GM18951 (cell line): ENCODE data around the gene RASA2.

ENCODE experiments used
- POLR2A ChIP-seq: IDR thresholded peaks from 4 replicates; pipeline ENCODE4 v1.6.1; 2011; ENCODE audit warnings: mild to moderate bottlenecking; ENCODE audit not compliant: insufficient read length, insufficient read depth; ENCODE audit errors: extremely low read depth
- in situ Hi-C: fragments of 300-500 bp; cut with MboI; formaldehyde crosslinking; loops from one replicate; pipeline ENCODE4 v1.12.0; 2022; ENCODE audit warnings: low sequenced_read_pairs, mixed read lengths, inconsistent platforms; ENCODE audit not compliant: unreplicated experiment

Gene RASA2, protein sequence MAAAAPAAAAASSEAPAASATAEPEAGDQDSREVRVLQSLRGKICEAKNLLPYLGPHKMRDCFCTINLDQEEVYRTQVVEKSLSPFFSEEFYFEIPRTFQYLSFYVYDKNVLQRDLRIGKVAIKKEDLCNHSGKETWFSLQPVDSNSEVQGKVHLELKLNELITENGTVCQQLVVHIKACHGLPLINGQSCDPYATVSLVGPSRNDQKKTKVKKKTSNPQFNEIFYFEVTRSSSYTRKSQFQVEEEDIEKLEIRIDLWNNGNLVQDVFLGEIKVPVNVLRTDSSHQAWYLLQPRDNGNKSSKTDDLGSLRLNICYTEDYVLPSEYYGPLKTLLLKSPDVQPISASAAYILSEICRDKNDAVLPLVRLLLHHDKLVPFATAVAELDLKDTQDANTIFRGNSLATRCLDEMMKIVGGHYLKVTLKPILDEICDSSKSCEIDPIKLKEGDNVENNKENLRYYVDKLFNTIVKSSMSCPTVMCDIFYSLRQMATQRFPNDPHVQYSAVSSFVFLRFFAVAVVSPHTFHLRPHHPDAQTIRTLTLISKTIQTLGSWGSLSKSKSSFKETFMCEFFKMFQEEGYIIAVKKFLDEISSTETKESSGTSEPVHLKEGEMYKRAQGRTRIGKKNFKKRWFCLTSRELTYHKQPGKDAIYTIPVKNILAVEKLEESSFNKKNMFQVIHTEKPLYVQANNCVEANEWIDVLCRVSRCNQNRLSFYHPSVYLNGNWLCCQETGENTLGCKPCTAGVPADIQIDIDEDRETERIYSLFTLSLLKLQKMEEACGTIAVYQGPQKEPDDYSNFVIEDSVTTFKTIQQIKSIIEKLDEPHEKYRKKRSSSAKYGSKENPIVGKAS

DNA sequence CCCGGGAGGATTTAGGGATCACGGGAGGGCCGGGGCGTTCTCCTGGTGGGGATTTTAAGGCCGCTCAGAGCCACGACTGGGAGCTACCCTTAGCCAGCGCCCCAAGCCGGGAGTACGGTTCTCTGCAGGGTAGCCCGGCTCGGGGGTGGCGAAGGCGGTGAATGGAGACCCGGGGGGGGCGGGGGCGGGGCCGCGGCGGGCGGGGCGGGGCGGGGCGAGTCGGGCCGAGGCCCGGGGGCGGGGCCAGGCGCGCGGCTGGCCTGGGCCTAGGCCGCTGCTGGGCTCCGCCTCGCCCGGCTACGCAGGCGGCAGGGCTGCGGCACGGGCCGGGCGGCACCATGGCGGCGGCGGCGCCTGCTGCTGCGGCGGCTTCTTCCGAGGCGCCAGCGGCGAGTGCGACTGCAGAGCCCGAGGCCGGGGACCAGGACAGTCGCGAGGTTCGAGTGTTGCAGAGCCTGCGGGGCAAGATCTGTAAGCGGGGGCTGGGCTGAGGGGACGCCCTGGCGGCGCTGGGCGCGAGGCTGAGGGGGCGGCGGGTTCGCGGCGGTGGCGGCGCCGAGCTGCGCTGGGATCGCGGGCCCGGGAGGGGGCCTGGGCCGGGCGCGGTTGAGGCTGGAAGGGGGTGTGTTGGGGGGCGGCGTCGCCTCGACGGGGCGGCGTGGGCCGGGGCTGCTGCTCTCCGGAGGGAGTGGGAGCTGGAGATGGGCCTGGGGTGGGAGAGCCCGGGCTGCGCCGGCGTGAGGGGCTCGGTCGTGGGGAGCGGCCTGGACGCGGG, at the start of gene RASA2:
TSS of gene RASA2 (plus strand) at position 282 of the 775 bp plus-strand sequence. CDS start at position 339, 57 bp downstream.
- peak; percentile 89 for TF ChIP-seq POLR2A
- in situ Hi-C loops, result no loop called here

DNA sequence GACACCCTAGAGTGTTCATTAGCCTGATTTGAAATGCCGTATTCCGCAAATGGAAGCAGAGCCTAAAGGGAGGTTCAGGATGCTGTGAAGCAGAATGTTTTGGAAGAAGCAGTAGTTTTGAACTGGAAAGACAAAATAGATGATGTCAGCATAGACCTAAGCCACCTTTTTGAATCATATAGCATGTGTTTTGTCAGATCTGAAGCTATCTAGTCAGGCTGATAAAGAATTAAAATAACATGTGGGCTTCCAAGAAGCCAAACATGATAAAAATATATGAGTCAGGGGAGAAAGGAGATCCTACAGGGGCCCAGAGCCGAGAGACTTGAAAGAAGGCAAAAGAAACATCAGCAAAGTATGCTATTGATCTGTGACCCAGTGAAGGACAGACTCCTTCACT, 47.2 kb upstream of the RASA2 start:
- no peak for TF ChIP-seq POLR2A
- in situ Hi-C loops, result no loop called here

DNA sequence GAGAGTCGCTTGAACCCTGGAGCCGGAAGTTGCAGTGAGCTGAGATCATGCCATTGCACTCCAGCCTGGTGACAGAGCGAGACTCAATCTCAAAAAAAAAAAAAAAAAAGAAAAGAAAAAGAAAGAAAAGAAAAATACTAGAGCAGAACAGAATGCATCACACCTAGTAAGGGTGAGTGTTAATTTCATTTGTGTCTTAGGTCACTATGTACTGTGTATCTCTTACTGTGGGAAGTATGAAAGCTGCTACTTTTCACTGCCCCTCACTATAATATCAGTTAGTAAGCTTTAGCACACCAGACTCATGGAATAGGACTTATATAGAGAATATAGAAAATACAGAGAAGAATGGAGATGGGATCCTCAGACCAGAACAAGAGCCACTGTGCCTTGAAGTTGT, 45.9 kb upstream of the RASA2 start:
- TF ChIP-seq POLR2A, result no peak
- in situ Hi-C loops, result loop anchor here (5.0 kb wide), 1 partner anchor 74 kb away; the partner anchor contains the start of gene ZBTB38

DNA sequence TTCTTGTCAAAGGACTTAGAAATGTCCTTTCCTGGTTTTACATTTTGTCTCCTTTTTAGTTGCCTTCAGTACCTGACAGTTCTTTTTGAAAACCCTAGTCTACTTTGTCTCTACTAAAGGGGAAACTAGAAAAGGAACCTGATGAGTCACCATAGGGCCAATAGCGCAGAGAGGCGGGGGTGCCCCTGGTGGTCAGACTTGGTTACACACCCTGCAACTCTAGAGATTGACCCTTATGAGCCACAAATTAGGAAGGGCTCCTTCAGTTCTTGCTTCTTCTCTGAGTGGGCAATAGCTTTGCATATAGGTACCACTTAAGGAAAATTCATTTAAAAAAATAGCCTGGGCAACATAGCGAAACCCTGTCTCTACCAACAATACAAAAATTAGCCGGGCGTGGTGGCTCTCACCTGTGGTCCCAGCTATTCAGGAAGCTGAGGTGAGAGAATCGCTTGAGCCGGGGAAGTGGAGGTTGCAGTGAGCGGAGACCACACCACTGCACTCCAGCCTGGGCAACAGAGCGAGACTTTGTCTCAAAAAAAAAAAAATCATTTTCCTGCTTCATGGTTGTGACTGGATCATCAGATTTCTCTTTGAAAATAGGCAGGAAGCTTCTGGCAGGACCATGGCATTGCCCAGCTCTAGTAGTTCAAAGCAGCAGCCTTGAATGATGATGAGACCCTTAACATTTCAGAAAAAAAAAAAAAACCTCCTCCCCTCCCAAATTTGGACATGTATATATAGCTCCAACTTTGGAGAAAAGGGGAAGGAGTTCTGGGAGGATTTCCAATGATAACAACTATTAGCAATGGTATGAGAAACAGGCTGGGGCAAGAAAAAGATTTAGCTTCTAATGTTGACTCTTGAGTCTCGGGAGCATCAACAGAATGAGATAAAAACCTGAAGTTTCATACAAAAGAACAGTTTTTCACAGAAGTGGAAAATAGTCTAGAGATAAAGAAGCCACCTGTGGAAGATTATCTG, 45.2 kb upstream of the RASA2 start:
- in situ Hi-C loops, result loop anchor here (5.0 kb wide), 1 partner anchor 74 kb away; the partner anchor contains the start of gene ZBTB38
- TF ChIP-seq POLR2A, result no peak

DNA sequence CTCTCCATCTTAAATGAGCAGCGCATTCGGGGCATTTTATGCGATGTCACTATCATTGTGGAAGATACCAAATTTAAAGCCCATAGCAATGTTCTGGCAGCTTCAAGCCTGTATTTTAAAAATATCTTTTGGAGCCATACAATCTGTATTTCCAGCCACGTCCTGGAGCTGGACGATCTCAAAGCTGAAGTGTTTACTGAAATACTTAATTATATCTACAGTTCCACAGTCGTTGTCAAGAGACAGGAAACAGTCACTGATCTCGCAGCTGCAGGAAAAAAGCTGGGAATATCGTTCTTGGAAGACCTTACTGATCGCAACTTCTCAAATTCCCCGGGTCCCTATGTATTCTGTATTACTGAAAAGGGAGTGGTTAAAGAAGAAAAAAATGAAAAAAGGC, 44.4 kb upstream of the RASA2 start:
- in situ Hi-C loops, result loop anchor here (5.0 kb wide), 1 partner anchor 75 kb away; the partner anchor contains the start of gene ZBTB38
- TF ChIP-seq POLR2A, result no peak

DNA sequence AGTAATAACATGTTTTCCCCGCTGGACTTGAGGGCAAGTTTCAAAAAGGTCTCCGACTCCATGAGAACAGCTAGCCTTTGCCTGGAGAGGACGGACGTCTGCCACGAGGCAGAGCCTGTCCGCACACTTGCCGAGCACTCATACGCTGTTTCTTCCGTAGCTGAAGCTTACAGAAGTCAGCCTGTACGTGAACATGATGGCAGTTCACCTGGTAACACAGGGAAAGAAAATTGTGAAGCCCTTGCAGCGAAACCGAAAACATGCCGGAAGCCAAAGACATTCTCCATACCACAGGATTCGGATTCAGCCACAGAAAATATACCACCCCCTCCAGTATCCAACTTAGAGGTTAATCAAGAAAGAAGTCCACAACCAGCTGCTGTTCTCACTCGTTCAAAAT, 43.9 kb upstream of the RASA2 start:
- TF ChIP-seq POLR2A, result no peak
- in situ Hi-C loops, result loop anchor here (5.0 kb wide), 1 partner anchor 76 kb away; the partner anchor contains the start of gene ZBTB38

DNA sequence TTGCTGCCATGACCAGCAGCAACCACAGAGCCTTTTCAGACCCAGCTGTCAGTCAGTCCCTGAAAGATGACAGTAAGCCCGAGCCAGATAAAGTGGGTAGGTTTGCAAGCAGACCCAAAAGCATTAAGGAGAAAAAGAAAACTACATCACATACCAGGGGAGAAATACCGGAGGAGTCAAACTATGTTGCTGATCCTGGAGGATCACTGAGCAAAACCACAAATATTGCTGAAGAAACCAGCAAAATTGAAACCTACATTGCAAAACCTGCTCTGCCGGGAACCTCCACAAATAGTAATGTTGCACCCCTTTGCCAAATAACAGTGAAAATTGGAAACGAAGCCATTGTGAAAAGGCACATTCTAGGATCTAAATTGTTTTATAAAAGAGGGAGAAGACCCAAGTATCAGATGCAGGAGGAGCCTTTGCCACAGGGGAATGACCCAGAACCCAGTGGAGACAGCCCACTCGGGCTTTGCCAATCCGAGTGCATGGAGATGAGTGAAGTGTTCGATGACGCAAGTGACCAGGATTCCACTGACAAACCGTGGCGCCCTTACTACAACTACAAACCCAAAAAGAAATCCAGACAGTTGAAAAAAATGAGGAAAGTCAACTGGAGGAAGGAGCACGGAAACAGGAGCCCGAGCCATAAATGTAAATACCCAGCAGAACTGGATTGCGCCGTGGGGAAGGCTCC, 42.1 kb upstream of the RASA2 start:
- in situ Hi-C loops, result loop anchor here (5.0 kb wide), 1 partner anchor 77 kb away; the partner anchor contains the start of gene ZBTB38
- no peak for TF ChIP-seq POLR2A

DNA sequence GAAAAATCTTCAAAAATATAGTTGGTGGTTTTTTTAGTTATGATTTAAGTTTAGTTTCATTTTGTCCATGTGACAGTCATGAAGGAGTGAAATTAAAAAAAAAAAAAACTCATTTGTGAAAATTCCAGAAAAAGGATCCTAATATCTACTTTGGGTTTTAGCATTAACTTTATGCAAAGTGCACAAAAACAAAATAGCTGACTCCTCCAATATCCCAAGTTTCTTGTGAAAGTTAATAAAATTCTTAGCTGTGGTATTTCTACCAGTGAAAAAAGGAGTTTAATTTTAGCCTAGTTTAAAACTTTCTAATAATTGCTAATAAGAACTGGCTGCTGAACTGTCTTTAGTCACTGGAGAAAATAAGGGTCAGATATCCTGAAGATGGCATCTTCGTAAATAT, 40.8 kb upstream of the RASA2 start:
- no peak for TF ChIP-seq POLR2A
- in situ Hi-C loops, result no loop called here

DNA sequence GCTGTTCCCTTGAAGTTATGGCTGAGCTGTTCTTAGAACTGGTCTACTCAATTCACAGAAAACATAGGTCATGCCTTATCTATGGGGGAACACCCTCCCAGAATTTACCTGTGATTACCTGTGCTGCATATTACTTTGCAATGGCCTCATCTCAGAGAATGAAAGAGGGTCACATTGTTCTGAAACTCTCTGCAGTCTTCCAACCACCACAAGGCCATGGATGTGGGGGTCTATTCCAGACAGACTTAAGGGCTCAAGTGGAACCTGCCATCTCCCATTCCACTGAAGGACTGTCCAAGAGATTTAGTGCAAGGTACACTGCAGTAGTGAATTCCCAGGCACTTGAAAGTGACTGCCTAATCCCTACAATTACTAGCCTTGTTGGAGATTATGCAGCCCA, 40.1 kb upstream of the RASA2 start:
- TF ChIP-seq POLR2A, result no peak
- in situ Hi-C loops, result no loop called here

DNA sequence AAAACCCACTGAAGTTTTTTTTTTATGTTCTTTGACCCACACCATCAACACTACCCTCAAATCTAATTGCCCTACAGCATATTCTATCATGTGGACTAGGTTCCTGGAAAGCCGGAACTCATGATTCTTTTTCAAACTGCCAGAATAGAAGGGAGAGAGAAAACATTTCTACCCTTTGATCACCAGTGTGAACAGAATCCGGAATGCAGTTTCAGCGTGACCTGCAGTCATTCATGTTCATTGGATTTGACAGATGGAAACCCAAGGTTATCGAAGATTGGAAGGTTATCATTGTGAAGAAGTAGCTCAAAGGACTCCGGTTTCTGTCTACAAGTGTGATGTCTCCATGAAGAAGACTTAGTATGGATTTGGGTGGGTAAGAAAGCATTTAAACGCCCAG, 39.4 kb upstream of the RASA2 start:
- no peak for TF ChIP-seq POLR2A
- in situ Hi-C loops, result no loop called here

DNA sequence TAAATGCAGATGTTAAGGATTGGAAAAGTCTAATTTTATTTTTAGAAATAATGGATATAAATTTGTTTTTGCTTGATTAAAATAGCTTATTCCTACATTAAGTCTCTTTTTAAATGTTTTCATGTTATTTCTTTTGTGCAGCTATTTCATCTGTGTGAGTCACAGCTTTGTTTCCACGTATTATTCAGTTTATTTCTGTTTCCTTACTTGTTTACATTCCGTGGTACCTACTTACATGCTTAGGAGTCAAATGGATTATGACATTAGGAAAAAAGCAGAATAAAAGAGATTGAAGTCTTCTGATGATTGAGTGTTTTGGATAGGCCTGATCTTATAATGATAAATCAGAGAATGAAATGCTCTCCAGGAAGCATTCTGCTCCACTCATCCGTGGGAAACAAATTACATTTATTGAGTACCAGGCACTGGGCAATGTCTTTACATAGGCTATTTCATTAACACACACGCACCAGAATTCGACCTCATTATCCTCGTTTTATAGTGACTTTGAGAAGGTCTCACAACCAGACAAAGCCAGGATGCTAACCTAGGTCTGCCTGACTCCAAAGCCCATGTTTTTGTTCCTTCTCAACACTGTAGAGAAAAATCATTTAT, 38.1 kb upstream of the RASA2 start:
- no peak for TF ChIP-seq POLR2A
- in situ Hi-C loops, result no loop called here
